AG04449 (cell line): ENCODE measurements around the gene TPGS1.
"Not testable (repeated sequence)": the region's sequence is repeated elsewhere in the genome, so short reads cannot be mapped to it uniquely, and the experiment has no call there.

ENCODE experiments used
- CTCF ChIA-PET: fragments of 350-600 bp; formaldehyde crosslinking; extraction: SDS; loops from one replicate; lab custom pipeline; 2021; ENCODE audit warnings: antibody characterized with exemption; lab: Yijun Ruan, JAX
- POLR2A ChIA-PET: fragments of 400-600, 350-600 bp; formaldehyde crosslinking; extraction: SDS; loops from one replicate; lab custom pipeline; 2020; ENCODE audit warnings: antibody characterized with exemption, inconsistent platforms; lab: Yijun Ruan, JAX
- DNase-seq: peaks from one replicate; pipeline ENCODE4 v3.0.0-alpha.2; 2010; ENCODE audit warnings: low read depth, low spot score
- H3K4me3 ChIP-seq: 2 replicates; pipeline ENCODE4 v1.5.1; 2011; ENCODE audit warnings: low read depth, mild to moderate bottlenecking, control low read depth, low read length
- TF ChIP-seq, protein P1 (sequence below): IDR thresholded peaks from one replicate; pipeline ENCODE4 v1.5.1; 2011; ENCODE audit warnings: mild to moderate bottlenecking, moderate library complexity, low read length, control low read depth, inconsistent platforms; ENCODE audit not compliant: insufficient read depth; ENCODE audit errors: missing control alignments

Gene TPGS1

GRCh38 chr19:475360-475759, 31.9 kb upstream of the TPGS1 start:
- POLR2A ChIA-PET, result no interaction called here
- TF ChIP-seq, protein P1, sequence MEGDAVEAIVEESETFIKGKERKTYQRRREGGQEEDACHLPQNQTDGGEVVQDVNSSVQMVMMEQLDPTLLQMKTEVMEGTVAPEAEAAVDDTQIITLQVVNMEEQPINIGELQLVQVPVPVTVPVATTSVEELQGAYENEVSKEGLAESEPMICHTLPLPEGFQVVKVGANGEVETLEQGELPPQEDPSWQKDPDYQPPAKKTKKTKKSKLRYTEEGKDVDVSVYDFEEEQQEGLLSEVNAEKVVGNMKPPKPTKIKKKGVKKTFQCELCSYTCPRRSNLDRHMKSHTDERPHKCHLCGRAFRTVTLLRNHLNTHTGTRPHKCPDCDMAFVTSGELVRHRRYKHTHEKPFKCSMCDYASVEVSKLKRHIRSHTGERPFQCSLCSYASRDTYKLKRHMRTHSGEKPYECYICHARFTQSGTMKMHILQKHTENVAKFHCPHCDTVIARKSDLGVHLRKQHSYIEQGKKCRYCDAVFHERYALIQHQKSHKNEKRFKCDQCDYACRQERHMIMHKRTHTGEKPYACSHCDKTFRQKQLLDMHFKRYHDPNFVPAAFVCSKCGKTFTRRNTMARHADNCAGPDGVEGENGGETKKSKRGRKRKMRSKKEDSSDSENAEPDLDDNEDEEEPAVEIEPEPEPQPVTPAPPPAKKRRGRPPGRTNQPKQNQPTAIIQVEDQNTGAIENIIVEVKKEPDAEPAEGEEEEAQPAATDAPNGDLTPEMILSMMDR, result no peak
- no peak overlapping the region for H3K4me3 ChIP-seq
- CTCF ChIA-PET, result no interaction called here
- DNase-seq, result no peak

- DNase-seq, result no peak
- no peak overlapping the region for H3K4me3 ChIP-seq
- ChIA-PET POLR2A (interaction anchor here (1.5 kb wide), 1 partner anchor 11 kb away, joined by 3 read pairs; no protein-coding TSS in a partner anchor), CTCF (interaction anchor here (1.6 kb wide), 1 partner anchor 9 kb away, joined by 7 read pairs; no protein-coding TSS in a partner anchor)
- TF ChIP-seq, protein P1, result no peak
Observed at GRCh38 chr19:478236-478903, 28.9 kb upstream of the TPGS1 start.

GRCh38 chr19:478976-479375, 28.3 kb upstream of the TPGS1 start:
- no peak for DNase-seq
- TF ChIP-seq, protein P1, result no peak
- ChIA-PET POLR2A (interaction anchor here (1.5 kb wide), 1 partner anchor 10 kb away, joined by 3 read pairs; no protein-coding TSS in a partner anchor), CTCF (interaction anchor here (0.6 to 1.6 kb wide), 3 partner anchors 9 to 467 kb away, joined by 3 to 7 read pairs (median 3); no protein-coding TSS in a partner anchor)
- H3K4me3 ChIP-seq, result no peak overlapping the region

- no peak for DNase-seq
- peak overlapping the region; percentile 30 for H3K4me3 ChIP-seq
- ChIA-PET POLR2A (interaction anchor here (1.0 kb wide), 1 partner anchor 78 kb away, joined by 3 read pairs; no protein-coding TSS in a partner anchor), CTCF (interaction anchor here (0.8 to 1.0 kb wide), 2 partner anchors 26 to 30 kb away, joined by 3 to 4 read pairs; no protein-coding TSS in a partner anchor)
- TF ChIP-seq, protein P1, result peak; percentile 69
Observed at GRCh38 chr19:480016-480855, 27.1 kb upstream of the TPGS1 start.

DNA sequence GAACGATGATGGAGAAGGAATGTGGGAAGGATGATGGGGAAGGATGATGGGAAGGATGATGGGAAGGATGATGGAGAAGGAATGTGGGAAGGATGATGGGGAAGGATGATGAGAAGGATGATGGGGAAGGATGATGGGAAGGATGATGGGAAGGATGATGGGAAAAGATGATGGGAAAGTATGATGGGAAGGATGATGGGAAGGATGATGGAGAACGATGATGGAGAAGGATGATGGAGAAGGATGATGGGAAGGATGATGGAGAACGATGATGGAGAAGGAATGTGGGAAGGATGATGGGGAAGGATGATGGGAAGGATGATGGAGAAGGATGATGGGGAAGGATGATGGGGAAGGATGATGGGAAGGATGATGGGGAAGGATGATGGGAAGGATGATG, 26.2 kb upstream of the TPGS1 start:
- POLR2A ChIA-PET, DNase-seq, H3K4me3 ChIP-seq: not testable (repeated sequence)
- CTCF ChIA-PET, result interaction anchor here (0.6 kb wide), 1 partner anchor 19 kb away, joined by 3 read pairs; no protein-coding TSS in a partner anchor

- ChIA-PET POLR2A (no interaction called here), CTCF (interaction anchor here (1.8 kb wide), 1 partner anchor 24 kb away, joined by 6 read pairs; no protein-coding TSS in a partner anchor)
- DNase-seq, result no peak
- H3K4me3 ChIP-seq, result no peak overlapping the region
- TF ChIP-seq, protein P1, result no peak
Observed at GRCh38 chr19:482186-483041, 24.9 kb upstream of the TPGS1 start.
